Measurements from ENCODE around the gene NMUR2.
A peak's percentile ranks its signal among the peaks of the same experiment; 100 is the strongest.

NMUR2 gene

DNA sequence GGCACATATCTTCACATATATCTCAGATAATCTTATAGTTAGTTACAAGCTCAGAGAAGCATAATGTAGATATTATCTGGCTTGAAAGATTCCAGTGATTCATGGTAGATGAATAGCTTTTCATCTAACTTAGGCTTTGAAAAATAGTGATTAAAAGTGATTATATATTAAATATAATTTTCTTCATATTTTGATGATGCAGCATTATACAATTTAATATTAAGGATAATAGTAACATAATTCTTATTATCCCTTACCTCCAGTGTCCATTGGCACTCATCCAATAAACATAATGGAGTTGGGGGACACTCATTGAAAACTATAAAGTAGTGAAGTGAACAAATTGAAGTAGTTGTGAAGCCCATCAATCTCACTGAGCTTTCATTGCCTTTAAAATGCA is 35.8 kb downstream of the NMUR2 start:
- no peak for DNase-seq (ENCODE audit: low spot score)

DNA sequence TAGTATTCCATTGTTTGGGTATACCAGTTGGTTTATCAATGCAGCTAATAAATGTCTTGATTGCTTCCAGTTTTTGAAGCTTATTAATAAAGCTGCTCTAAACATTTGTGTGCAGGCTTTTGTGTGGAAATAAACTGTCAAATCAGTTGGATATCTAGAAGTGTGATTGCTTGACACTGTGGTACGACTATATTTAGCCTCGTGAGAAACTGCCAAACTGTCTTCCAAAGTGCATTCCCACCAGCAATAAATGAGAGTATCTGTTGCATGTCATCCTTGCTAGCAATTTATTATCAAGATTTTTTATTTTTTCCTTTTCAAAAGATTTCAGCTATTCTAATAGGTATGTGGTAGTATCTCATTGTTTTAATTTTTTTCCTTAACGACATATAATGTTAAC is 37.5 kb downstream of the NMUR2 start:
- DNase-seq (ENCODE audit: low spot score): no peak

DNA sequence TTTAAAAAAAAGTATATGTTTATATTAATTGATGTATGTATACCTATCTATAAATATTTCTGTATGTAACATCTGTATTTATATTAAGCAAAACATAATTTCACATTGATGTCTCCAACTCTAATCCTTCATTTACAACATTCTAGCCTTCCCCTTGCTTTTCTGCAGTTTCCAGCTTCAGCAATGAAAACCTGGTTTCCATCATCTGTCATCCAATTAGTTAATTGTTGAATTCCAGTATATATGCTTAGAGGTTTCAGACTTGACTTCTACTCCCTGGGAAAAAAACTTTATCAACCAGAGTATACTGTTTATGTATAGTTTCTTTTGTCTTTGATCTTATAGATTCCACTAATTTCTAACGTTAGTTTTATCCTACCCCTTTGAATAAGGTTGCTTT is 38.4 kb downstream of the NMUR2 start:
- DNase-seq (ENCODE audit: low spot score): no peak

DNA sequence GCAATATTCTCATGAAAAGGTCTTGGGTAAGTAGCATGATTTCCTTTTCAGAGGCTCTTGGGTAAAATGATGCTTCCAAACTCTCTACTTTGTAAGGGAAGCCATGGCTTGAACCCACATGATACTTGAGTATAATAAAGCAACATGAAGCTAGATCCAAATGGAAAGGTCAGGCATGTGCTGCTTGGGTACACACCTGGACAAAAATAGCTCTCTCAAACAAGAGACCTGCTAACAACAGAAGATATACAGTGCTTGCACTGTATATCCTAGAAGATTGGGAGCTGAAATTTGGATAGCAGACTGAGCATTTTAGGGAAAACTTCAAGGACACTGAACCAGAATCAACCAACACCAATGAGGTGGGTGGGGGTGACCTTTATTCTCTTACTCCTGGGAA is 40.2 kb downstream of the NMUR2 start:
- no peak for DNase-seq (ENCODE audit: low spot score)

DNA sequence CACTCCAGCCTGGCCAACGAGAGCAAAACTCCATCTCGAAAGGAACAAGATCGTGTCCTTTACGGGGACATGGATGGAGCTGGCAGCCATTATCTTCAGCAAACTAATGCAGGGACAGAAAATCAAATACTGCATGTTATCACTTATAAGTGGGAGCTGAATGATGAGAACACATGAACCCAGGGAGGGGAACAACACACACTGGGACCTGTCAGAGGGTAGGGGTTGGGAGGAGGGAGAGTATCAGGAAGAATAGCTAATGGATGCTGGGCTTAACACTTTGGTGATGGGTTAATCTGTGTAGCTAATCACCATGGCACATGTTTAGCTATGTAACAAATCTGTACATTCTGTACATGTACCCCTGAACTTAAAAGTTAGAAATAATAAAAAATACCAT is 40.9 kb downstream of the NMUR2 start:
- DNase-seq (ENCODE audit: low spot score): no peak

DNA sequence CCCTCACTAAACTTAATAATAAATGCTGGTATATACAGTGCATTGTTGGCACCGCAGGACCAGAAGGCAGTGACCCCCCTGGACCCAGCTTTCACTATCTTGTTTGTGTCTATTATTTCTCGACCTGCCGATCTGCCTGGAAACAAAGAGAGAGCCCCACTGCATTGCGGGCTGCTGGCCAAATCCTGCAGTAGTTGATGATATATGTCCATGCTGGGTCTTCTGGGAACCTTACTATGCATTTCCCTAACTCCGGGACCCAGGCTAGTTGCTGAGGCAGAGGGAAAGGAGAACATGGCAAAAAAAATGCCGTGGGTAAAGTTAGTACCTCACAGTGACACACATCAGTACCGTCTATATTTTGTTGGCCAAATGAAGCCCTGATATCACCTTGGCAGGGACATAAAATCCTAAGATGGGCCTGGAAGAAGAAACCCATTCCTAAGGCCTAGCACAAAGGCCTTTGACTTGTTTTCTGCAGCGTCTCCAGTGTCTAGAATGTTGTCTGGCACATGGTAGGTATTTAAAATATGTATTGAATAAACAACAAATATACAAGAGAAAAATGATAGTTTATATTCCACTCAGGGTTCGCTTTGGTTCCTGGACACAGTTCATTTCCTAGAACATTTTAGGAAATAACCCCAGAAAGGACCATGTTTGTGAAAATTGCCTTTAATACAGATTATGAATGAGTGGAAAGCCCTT is 46.1 kb downstream of the NMUR2 start:
- DNase-seq (ENCODE audit: low spot score): no peak

DNA sequence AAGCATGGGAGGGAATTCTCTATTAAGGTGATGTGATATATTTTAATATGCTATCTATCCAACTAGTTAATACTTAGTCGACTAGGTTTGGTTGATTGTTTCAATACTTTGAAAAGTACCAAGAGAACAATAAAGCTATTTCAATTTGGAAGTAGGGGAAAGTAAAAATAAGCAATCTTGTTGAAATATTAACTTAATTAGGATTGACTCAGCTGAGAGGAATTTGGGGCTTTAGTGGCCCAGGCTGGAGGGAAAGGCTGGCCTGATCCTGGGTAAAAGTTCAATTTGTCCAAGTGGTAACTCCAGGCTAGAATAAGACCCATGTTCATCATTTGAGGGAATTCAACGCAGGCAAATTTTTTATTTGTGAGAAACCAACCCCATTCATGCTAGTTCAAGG is 48.6 kb downstream of the NMUR2 start:
- DNase-seq (ENCODE audit: low spot score): no peak

DNA sequence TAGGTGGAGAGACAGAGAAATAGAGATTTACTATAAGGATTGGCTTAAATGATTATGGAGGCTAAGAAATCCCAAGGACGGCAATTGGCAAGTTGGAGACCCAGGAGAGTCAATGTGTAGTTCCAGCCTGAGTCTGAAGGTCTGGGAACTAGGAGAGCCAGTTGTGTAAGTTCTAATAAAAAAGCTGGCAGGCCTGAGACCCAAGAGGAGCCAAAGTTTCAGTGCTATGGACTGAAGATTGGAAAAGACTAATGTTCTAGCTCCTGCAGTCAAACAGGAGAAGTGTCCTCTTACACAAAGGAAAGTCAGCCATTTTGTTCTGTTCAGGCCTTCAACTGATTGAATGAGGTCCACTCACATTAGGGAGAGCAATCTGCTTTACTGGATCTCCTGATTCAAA is 50.0 kb downstream of the NMUR2 start:
- DNase-seq (ENCODE audit: low spot score): no peak

DNA sequence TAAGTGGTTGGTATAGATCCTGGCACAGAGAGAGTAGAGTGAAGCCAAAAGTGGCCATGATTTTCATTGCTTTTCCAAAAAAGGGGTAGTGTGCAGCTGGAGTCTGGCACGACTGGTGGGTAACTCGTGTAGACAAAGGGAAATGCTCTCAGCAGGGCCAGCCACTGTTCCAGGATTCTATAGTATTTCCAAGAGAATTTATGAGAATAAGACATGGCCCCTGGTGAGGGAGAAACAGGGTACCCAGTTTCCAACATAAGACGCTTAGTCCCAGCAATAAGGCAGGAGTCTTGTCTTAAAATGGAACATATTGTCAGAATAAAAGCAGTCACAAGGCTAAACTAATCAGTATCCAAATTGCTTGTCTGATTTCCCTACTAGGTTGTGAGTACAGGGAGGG is 52.1 kb downstream of the NMUR2 start:
- no peak for DNase-seq (ENCODE audit: low spot score)

DNA sequence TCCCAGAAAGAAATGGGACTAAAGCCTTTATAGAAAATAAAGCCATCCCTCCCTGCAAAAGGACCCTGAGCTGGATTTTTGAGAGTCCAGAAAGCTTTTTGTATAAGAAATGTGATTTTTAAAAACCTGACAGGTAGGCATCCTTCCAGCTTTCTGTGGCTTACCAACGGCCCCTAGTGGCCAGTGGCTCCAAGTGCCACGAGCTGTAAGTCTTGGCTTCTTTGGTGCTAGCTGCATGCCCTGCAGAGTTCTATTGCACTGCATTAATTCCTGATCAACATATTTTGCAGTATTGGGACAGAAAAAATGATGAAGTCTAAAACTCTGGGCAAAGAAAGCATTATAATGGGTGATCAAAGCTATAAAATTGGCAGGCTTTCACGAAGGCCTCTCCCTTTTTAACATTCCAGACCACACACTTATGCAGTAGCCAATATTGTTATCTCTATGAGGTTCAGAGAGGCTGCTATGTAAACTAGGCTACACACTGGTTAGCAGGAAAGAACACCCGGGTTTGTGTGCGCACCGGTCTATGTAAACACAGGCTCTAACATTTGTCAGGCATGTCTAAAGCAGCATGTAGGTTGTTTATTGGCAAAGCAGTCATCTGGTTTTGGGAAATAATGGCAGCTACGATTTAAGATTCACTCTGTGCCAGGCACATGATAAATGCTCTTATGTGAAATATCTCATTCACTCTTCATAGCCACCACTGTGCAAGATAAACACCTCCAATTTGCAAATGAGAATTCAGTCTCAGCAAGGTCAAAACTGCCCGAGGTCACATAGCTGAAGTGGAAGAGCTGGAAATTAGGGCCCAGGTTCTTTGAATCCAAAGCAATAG is 55.2 kb downstream of the NMUR2 start:
- peak; percentile 26 for DNase-seq (ENCODE audit: low spot score)
